ENCODE data around the gene STAC2. TPM values are rescaled to one million over a fixed set of nuclear protein-coding genes. Genes with fewer than 3 reads are reported as not detected.

The STAC2 gene
- total RNA-seq, 4 donors from 2014 or later: 0.85 TPM; not detected in 3

DNA sequence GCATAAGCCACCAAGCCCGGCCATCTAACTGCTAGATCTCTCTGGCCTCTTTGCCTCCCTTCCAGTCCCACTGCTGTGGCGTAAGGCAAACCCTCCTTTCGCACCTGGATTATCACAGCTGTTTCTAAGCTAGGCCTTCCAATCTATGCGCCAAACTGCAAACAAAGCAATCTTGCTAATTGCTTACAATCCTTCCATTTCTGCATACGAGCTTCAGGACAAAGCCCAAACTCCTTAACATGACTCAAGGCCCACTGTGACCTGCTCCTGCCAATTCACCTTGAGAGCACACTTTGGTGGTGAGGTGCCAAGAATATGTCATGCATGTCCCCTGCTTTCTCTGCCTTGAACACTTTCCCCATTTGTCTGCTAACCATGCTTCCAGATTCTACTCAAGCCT, 53.8 kb downstream of the STAC2 start:
- TF ChIP-seq, protein P1, sequence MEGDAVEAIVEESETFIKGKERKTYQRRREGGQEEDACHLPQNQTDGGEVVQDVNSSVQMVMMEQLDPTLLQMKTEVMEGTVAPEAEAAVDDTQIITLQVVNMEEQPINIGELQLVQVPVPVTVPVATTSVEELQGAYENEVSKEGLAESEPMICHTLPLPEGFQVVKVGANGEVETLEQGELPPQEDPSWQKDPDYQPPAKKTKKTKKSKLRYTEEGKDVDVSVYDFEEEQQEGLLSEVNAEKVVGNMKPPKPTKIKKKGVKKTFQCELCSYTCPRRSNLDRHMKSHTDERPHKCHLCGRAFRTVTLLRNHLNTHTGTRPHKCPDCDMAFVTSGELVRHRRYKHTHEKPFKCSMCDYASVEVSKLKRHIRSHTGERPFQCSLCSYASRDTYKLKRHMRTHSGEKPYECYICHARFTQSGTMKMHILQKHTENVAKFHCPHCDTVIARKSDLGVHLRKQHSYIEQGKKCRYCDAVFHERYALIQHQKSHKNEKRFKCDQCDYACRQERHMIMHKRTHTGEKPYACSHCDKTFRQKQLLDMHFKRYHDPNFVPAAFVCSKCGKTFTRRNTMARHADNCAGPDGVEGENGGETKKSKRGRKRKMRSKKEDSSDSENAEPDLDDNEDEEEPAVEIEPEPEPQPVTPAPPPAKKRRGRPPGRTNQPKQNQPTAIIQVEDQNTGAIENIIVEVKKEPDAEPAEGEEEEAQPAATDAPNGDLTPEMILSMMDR (IDR thresholded peaks at IDR 0.05; ENCODE audit: low read depth): no peak

DNA sequence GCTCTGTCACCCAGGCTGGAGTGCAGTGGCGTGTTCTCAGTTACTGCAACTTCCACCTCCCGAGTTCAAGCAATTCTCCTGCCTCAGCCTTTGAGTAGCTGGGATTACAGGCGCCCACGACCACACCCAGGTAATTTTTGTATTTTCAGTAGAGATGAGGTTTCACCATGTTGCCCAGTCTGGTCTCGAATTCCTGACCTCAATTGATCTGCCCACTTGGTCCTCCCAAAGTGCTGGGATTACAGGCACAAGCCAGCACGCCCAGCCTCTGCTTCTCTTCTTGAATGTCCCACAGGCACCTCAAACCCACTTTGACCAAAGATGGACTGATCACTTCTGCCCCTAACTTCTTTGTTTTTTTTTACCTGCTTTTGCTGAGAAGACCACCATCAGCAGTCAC, 55.2 kb downstream of the STAC2 start:
- TF ChIP-seq, protein P1 (IDR thresholded peaks at IDR 0.05; ENCODE audit: low read depth): no peak

DNA sequence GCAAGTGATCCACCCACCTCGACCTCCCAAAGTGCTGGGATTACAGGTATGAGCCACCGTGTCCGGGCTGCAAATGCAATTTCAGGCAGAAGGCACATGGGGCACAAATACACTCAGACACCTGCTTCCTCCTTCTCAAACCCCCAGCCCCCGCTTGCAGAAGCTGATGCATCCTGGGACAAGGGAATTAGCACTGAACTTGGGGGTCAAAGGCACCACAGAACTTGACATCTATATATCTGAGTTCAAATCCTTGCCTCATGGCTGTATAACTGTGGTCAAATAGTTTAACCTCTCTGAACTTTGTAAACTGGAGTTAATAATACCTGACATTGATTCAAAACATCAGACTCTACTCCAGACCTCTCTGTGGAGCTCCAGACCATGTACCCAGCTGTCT, 55.6 kb downstream of the STAC2 start:
- TF ChIP-seq, protein P1 (IDR thresholded peaks at IDR 0.05; ENCODE audit: low read depth): no peak

DNA sequence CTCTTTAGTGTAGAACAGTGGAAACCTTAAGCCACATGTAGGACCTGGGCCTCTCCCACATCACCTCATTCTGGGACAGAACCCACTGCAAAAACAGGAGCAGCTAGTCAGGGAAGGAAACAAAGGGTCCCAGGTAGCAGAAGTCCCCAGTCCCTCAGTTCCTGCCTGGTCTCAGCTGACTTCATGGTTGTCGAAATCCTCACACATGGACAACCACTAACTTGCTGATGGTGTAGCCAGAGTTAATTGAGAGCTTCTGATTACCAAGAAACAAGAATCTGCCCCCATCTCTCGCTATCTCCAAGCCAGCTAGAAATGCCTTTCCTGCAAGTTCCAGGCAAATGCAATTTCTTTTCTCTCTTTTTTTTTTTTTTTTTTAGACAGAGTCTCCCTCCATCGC, 56.2 kb downstream of the STAC2 start:
- TF ChIP-seq, protein P1 (IDR thresholded peaks at IDR 0.05; ENCODE audit: low read depth): no peak

DNA sequence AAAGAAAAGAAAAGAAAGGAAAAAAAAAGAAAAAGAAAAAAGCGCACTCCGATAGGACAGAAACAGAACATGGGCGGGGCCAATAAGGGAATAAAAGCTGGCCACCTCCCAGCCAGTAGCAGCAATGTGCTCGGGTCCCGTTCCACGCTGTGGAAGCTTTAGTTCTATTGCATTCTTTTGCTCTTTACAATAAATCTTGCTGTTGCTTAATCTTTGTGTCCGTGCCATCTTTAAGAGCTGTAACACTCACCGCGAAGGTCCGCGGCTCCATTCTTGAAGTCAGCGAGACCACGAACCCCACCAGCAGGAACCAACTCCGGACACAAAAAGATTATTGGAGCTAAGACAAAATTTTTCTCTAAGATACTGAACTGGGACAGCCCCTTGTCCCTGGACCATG, 56.6 kb downstream of the STAC2 start:
- TF ChIP-seq, protein P1 (IDR thresholded peaks at IDR 0.05; ENCODE audit: low read depth): no peak

DNA sequence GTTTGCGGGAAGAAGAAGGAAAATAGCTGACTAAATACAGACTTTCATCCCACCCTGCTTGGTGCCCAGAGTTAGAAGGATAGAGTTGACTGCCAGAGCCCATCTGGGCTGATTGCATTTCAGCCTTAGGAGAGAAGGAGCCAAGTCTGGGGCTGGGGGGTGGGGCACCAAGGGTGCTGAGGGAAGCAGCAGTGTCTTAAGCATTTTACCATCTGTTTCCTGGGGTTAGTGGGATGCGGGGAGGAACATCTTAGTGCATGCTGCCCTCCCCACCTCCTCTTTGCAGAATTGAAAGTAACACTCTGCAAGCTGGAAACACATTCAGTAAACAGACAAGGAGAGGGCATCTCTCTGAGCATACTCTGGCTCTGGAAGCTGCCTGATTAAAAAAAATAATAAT, 58.3 kb downstream of the STAC2 start:
- TF ChIP-seq, protein P1 (IDR thresholded peaks at IDR 0.05; ENCODE audit: low read depth): no peak

DNA sequence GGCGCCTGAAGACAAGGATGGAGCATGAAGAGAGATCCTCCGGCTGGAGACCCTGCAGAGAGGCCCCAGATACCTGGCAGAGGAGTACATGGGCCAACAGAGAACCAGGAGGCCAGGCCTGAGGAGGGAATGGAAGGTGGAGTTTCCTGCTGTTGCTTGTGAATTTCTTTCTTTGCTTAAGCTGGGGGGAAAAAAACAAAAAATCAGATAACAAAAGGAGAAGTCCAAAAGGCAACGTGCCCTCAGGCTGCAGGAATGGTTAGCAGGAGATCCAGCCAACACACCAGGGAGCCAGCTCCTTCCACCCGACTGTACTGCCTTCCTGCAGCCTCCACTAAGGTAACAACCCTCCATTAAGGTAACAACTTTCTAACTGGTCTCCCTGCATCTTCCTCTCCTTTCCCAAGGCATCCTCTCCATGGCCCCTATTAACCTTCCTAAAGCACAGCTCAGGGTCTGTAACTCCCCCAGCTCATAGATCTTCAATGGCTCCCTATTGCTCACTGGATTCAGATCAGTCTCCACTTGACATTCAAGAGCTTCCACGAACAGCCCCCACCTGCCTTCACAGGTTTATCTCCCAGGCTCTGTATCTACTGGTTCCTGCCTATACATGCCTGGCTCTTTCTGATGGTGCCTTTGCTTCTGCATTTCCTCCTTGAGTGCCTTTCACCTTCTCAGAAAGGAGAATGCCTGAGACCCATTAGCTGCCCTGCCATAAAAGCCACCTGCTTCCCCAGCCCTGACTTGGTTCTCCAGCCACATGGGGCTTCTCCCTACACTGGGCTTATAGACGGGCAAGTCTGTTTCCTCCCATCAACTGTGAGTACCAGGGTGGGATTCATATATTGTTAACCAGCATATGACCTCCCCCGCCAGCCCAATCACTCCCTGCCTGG, 59.1 kb downstream of the STAC2 start:
- TF ChIP-seq, protein P1 (IDR thresholded peaks at IDR 0.05; ENCODE audit: low read depth): no peak
